ENCODE results near the gene RNFT2. TPM values are rescaled to one million over a fixed set of nuclear protein-coding genes. Genes with fewer than 3 reads are reported as not detected.
"Not testable (repeated sequence)": the region's sequence is repeated elsewhere in the genome, so short reads cannot be mapped to it uniquely, and the experiment has no call there.

Gene RNFT2
- polyA plus RNA-seq, 6 donors from 2014 or later: 1.4 to 3.5 (median 2.5) TPM

DNA sequence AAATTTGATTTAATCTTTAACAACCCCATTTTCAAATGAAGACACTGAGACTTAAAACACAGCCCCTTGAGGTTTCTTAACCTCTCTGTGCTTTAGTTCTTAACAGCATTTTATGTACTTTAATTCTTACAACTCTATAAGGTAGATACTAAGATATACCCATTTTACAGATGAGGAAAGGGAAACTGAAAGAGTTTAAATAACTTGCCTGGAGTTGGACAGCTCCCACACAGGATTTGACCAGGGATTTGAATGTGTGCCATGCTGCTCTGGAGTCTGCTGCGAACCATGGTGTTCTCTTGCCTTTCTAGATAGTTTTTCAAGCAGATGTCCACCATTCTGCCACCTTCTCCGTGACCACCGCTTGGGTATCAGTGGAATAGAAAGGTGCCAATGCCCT lies 28.2 kb downstream of the RNFT2 start:
- Mint-ChIP-seq H3K4me1 (no peaks in the 10 kb centered on the region), H3K9me3 (no peaks in the 10 kb centered on the region), H3K36me3 (peaks cover 0 to under 1% of the 10 kb centered on the region in 2 donors), H3K27ac (peak overlapping the region in 1 of 6 donors; percentile 26), H3K27me3 (no peaks in the 10 kb centered on the region), H3K4me3 (peak overlapping the region in 1 of 8 donors; percentile 33)
- ATAC-seq (ENCODE audit: low read depth in 2 of 2) (no peak), DNase-seq (no peak)

DNA sequence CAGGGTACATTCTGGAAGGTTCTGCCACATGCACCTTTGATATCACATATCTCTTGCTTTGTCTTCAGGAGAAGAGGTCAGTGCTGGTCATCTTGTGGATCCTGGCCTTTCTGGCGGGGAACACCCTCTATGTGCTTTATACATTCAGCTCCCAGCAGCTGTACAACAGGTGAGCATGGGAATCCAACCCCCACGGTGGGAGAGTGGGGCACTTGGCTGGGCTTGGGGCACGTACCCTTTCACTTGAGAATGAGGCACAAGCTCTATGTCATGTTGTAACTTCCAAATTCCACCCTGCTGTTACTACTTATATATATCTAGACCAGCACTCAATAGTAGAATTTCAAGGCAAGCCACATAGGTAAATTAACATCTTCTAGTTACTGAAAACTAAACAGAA lies 28.6 kb downstream of the RNFT2 start:
- no peak for DNase-seq
- Mint-ChIP-seq H3K4me1 (no peaks in the 10 kb centered on the region), H3K27me3 (no peaks in the 10 kb centered on the region), H3K9me3 (no peaks in the 10 kb centered on the region), H3K27ac (peak overlapping the region in 1 of 6 donors; percentile 37), H3K4me3 (no peak overlapping the region), H3K36me3 (no peaks in the 10 kb centered on the region)
- no peak for ATAC-seq (ENCODE audit: low read depth in 2 of 2)

DNA sequence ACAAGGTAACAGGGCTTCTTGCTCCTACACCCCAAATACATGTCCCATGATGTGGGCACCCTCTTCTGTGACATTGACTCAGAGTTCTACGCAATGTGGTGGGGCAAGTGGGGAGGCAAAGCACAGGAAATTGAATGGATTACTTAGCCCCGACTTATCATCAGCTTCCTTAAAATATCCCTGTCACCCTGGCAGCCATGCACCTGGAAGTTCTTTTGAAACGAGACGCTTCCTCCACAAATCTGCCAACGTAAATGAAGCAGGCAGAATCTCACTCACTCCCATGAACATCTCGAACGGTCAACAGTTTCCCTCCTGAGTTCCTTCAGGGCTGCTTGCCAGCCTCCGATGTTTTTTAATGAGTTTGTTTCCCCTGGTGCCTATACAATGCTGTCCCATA lies 33.5 kb downstream of the RNFT2 start:
- no peaks in the 10 kb centered on the region for H3K4me1 Mint-ChIP-seq

DNA sequence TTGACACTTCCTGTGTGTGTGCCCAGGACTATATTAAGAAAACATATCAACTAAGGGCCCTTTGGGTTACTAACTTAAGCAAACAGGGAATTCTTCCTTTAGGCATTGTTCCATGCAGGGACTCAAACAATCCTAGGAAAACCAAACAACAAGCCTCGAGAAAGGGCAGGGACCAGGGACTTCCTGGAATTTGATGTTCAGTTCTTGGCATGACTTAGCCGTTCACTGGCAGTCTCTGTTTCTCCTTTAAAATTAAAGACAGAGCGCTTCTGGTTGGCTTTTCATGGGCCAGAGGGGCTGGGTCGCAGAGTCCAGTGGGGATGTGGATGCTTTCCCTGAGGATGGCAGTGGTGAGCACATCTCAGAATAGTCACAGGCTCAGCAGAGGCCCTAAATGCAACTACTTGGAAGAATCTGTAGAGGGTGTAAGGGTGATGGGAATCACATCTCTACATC lies 35.2 kb downstream of the RNFT2 start:
- ATAC-seq (ENCODE audit: low read depth in 2 of 2): no peak

More for the DNA sequence above, 33.5 kb downstream of the RNFT2 start:
- ATAC-seq (ENCODE audit: low read depth in 2 of 2) (no peak), DNase-seq (no peak)
- peak overlapping the region in 1 of 6 donors; percentile 76 for H3K27ac Mint-ChIP-seq
- H3K9me3 Mint-ChIP-seq: no peaks in the 10 kb centered on the region
- no peak overlapping the region for H3K4me3 Mint-ChIP-seq
- H3K36me3 Mint-ChIP-seq: peaks cover 0 to 5% of the 10 kb centered on the region in 2 donors
- no peaks in the 10 kb centered on the region for H3K27me3 Mint-ChIP-seq

DNA sequence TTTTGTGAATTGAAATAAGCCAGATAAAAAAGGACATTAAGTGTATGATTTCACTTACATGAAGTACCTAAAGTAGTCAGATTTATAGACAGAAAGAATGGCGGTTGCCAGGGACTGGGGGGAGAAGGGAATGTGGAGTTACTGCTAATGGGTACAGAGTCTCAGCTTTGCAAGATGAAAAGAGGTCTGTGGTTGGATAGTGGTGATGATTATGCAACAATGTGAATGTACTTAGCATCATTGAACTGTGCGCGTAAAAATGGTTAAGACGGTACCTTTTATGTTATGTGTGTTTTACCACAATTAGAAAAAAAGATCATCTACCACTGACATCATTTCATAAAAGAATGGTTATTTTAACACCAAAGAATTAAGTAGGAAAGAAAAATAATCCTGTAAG lies 35.9 kb downstream of the RNFT2 start:
- Mint-ChIP-seq H3K27ac (peak overlapping the region in 2 of 6 donors; percentile 1 to 38), H3K36me3 (peaks cover 0 to 9% of the 10 kb centered on the region in 2 donors), H3K27me3 (no peaks in the 10 kb centered on the region), H3K9me3 (no peaks in the 10 kb centered on the region), H3K4me3 (no peak overlapping the region), H3K4me1 (no peaks in the 10 kb centered on the region)
- no peak for ATAC-seq (ENCODE audit: low read depth in 2 of 2)
- no peak for DNase-seq

More for the DNA sequence above, 35.2 kb downstream of the RNFT2 start:
- Mint-ChIP-seq H3K27ac (peak overlapping the region in 1 of 6 donors; percentile 38), H3K9me3 (no peaks in the 10 kb centered on the region), H3K4me3 (no peak overlapping the region), H3K4me1 (no peaks in the 10 kb centered on the region), H3K27me3 (no peaks in the 10 kb centered on the region), H3K36me3 (peaks cover 0 to 5% of the 10 kb centered on the region in 2 donors)
- no peak for DNase-seq

DNA sequence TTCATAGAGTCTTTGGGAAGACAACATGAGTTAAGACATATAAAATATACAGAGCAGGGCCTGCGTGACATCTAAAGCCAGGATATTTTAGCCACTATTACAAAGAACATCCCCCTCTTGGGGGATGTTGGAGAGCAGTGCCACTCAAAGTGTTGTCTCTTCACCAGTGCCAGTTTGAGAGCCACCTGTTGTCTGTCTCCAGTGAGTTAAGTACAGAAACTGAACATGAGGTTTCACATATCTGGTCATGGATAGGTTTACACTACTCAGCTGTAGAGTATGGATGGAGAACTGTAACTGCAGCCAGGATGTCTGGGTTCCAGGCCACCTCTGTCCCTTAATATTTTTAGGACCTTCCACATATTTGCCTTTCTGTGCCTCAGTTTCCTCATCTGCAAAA lies 39.1 kb downstream of the RNFT2 start:
- H3K9me3 Mint-ChIP-seq: no peaks in the 10 kb centered on the region
- ATAC-seq (ENCODE audit: low read depth in 2 of 2): no peak
- peak overlapping the region in 2 of 6 donors; percentile 63 to 68 for H3K27ac Mint-ChIP-seq

DNA sequence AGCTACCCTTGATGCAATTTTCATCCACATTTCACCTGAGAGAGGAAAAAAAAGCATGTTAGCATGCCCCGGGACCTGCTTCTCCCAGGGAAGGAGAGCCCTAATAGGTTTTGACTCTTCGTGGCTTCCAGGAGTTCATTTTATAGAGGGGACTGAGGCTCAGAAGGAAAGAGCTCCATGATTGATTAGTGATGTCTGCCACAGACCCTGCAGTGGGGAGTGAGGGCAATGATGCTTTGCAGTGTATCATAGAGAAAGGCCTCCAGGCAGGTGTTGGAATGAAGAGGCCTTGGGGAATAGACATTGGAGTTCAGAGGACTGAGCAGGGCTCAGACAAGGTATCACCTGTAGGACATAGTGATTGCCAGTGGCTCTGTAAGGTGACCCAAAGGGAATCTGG lies 41.5 kb downstream of the RNFT2 start:
- H3K27me3 Mint-ChIP-seq: no peaks in the 10 kb centered on the region
- DNase-seq (no peak), ATAC-seq (ENCODE audit: low read depth in 2 of 2) (no peak)
- peaks cover 0 to 9% (median 7%) of the 10 kb centered on the region in 3 donors for H3K4me1 Mint-ChIP-seq
- H3K4me3 Mint-ChIP-seq: no peak overlapping the region
- H3K27ac Mint-ChIP-seq: peak overlapping the region in 1 of 6 donors; percentile 60
- peaks cover 0 to 2% (median 0%) of the 10 kb centered on the region in 7 donors for H3K9me3 Mint-ChIP-seq
- H3K36me3 Mint-ChIP-seq: peaks cover 14 to 27% of the 10 kb centered on the region in 2 donors

More for the DNA sequence above, 39.1 kb downstream of the RNFT2 start:
- DNase-seq: no peak
- Mint-ChIP-seq H3K4me3 (peak overlapping the region in 1 of 8 donors; percentile 41), H3K27me3 (no peaks in the 10 kb centered on the region), H3K36me3 (peaks cover 0 to 22% of the 10 kb centered on the region in 2 donors), H3K4me1 (no peaks in the 10 kb centered on the region)

DNA sequence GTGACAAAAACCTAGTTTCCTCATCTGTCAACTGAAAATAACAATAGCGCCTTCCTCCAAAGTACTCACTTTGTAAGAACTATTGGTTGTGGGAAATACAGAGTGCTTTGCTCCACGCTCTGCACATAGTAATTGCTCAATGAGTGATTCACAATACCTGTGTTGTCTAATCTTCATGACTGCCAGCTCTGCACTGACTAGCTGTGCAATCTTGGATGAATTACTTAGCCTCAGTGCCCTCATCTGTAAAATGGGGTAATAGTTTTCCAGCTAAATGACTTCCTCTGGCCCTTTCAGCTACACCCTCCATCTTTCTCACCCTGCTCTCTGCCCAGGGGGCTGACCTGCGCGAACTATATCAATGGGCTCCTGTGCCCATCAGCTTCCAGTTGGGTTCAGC lies 42.8 kb downstream of the RNFT2 start:
- Mint-ChIP-seq H3K9me3 (peaks cover 0 to 6% (median 0%) of the 10 kb centered on the region in 7 donors), H3K36me3 (peaks cover 21 to 27% of the 10 kb centered on the region in 2 donors), H3K4me3 (no peak overlapping the region), H3K4me1 (peaks cover 0 to 13% (median 11%) of the 10 kb centered on the region in 3 donors), H3K27ac (no peak overlapping the region), H3K27me3 (no peaks in the 10 kb centered on the region)
- DNase-seq (no peak), ATAC-seq (ENCODE audit: low read depth in 2 of 2) (no peak)

DNA sequence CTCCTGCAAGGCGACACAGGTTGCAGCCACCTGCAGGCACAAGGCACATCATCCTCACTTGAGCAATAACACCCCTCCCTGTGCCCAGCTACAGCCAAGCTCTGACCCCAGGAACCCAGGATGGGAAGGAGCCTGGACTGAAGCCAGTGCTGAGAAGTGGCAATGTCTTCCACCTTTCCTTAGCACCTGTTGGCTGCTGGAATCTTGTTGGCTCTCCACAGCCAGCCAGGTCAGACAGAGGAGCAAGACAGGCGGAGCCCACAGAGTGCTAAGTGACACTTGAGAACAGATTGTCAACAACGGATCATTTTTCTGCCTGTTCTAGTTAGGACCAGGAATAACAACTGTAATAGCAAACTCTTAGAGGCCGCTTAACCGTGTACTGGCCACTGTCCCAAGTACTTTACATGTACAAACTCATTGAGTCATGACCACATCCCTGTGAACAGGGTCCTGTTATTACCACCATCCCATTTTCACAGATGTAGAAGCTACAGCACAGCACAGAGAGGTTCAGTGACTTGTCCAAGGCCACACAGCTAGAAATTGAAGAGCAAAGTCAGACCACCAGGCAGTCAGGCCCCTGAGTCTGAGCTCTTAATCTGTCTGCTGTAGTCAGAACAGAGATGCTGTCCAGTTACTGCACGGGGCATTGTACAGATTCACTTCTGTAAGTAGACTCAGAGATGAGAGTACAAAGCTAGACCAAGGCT lies 45.6 kb downstream of the RNFT2 start:
- Mint-ChIP-seq H3K9me3 (peaks cover 0 to 6% (median 0%) of the 10 kb centered on the region in 7 donors), H3K36me3 (peaks cover 21 to 33% of the 10 kb centered on the region in 2 donors)

DNA sequence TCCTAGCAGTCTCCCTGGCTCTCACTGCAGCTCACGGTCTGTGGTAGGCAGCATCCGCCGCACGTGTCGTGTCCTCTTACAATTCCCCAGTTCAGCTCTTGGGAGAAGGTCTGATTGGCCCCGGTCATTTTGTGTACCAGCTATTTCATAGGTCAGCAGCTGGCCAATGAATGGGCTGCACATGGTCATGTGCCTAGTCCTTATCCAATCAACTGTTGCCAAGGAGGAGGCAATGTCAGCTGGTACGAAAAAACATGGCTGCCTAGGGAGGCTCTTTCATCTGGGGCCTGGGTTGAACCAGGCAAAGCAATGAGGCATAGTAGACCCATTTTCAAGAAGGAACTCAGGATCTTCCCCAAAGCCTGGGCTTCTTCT lies 46.1 kb downstream of the RNFT2 start:
- Mint-ChIP-seq H3K4me1 (peaks cover 2 to 13% (median 11%) of the 10 kb centered on the region in 3 donors), H3K9me3 (peaks cover 0 to 6% (median 0%) of the 10 kb centered on the region in 7 donors), H3K36me3 (peaks cover 21 to 27% of the 10 kb centered on the region in 2 donors), H3K27ac (peak overlapping the region in 1 of 6 donors; percentile 26), H3K27me3 (no peaks in the 10 kb centered on the region), H3K4me3 (no peak overlapping the region)
- DNase-seq: no peak
- no peak for ATAC-seq (ENCODE audit: low read depth in 2 of 2)

More for the DNA sequence above, 45.6 kb downstream of the RNFT2 start:
- Mint-ChIP-seq H3K27me3 (no peaks in the 10 kb centered on the region), H3K4me1 (peaks cover 2 to 13% (median 11%) of the 10 kb centered on the region in 3 donors), H3K27ac (no peak overlapping the region), H3K4me3 (no peak overlapping the region)
- DNase-seq: no peak
- no peak for ATAC-seq (ENCODE audit: low read depth in 2 of 2)

DNA sequence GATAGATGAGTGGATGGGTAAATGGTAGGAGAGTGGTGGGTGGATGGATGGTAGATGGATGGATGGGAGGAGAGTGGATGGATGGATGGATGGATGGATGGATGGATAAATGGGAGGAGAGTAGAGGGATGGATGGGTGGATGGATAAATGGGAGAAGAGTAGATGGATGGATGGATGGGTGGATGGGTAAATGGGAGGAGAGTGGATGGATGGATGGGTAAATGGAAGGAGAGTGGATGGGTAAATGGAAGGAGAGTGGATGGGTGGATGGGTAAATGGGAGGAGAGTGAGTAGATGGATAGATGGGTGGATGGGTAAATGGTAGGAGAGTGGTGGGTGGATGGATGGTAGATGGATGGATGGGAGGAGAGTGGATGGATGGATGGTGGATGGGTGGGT lies 51.4 kb downstream of the RNFT2 start:
- ATAC-seq (ENCODE audit: low read depth in 2 of 2); H3K27ac Mint-ChIP-seq; DNase-seq; H3K36me3 Mint-ChIP-seq; H3K27me3 Mint-ChIP-seq; H3K4me1 Mint-ChIP-seq; H3K4me3 Mint-ChIP-seq; H3K9me3 Mint-ChIP-seq: not testable (repeated sequence)

DNA sequence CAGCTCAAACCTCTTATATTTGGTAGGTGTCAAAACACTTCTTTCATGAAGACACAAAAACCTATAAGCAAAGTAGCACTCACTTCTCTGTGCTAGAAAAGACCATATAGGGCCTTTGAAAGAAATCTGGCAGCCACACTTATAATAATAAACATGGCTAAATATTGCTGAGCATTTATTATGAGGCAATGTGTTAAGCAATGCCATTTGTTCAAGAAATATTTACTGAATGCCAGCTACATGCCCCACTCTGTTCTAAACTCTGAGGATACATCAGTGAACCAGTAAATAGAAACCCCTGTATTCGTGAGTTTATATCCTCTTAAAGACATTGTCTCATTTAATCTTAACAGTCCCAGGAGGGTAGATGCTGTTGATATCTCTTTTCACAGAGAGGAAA lies 52.0 kb downstream of the RNFT2 start:
- ATAC-seq (ENCODE audit: low read depth in 2 of 2) (no peak), DNase-seq (no peak)
- Mint-ChIP-seq H3K27ac (peak overlapping the region in 2 of 6 donors; percentile 20 to 66), H3K27me3 (no peaks in the 10 kb centered on the region), H3K4me1 (peaks cover 0 to 4% (median 2%) of the 10 kb centered on the region in 3 donors), H3K4me3 (no peak overlapping the region), H3K9me3 (peaks cover 0 to 3% (median 0%) of the 10 kb centered on the region in 7 donors), H3K36me3 (peaks cover 2 to 5% of the 10 kb centered on the region in 2 donors)

DNA sequence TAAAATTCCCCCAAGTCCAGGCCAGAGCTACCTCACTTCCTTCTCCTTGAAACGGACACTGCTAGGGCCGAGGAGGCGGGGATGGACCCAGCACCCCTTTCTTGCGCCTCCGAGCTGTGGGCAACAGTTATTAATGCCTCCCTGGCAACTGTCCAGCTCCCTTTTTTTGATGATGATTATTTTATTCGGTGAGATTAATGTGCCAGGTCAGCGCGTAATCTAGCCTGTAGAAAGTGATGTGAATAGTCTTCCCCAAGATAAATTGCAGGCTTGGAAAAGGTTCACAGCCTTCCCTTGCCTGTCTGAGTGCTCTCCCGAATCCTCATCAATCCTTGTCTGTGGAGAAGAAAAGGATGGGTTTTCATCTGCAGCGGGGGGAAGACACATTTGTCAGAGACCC lies 54.3 kb downstream of the RNFT2 start:
- peaks cover 0 to 2% (median 0%) of the 10 kb centered on the region in 7 donors for H3K9me3 Mint-ChIP-seq
- H3K27me3 Mint-ChIP-seq: no peaks in the 10 kb centered on the region
- peaks cover 0 to 4% (median 2%) of the 10 kb centered on the region in 3 donors for H3K4me1 Mint-ChIP-seq
- H3K4me3 Mint-ChIP-seq: no peak overlapping the region
- DNase-seq: no peak
- no peak for ATAC-seq (ENCODE audit: low read depth in 2 of 2)
- H3K36me3 Mint-ChIP-seq: no peaks in the 10 kb centered on the region
- H3K27ac Mint-ChIP-seq: no peak overlapping the region

DNA sequence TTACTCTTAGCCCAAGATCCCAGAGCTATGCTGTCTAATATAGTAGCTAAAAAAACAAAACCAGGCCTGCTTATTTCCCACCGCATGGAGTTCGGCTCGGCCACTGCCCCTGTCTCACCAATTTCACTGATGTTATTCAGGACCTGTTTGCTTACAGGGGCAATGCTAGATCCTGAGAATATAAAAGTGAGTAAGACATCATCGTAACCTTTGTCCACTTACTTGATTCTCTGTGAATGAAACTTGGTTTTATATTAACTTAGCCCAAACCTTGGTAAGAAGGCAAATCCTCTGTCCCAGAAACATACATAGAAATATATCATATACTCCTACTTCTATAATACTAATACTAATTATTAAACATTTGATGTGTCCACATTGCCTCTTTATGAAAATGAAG lies 56.6 kb downstream of the RNFT2 start:
- H3K36me3 Mint-ChIP-seq: peaks cover under 1 to 19% of the 10 kb centered on the region in 2 donors
- H3K9me3 Mint-ChIP-seq: peaks cover 0 to 24% (median 13%) of the 10 kb centered on the region in 7 donors
- H3K27ac Mint-ChIP-seq: peak overlapping the region in 2 of 6 donors; percentile 12 to 83
- no peak overlapping the region for H3K4me3 Mint-ChIP-seq
- H3K27me3 Mint-ChIP-seq: no peaks in the 10 kb centered on the region
- no peak for ATAC-seq (ENCODE audit: low read depth in 2 of 2)
- no peak for DNase-seq
- H3K4me1 Mint-ChIP-seq: peaks cover 0 to 4% (median 0%) of the 10 kb centered on the region in 3 donors
